ENCODE data around the gene CORO1C.

Gene CORO1C

DNA sequence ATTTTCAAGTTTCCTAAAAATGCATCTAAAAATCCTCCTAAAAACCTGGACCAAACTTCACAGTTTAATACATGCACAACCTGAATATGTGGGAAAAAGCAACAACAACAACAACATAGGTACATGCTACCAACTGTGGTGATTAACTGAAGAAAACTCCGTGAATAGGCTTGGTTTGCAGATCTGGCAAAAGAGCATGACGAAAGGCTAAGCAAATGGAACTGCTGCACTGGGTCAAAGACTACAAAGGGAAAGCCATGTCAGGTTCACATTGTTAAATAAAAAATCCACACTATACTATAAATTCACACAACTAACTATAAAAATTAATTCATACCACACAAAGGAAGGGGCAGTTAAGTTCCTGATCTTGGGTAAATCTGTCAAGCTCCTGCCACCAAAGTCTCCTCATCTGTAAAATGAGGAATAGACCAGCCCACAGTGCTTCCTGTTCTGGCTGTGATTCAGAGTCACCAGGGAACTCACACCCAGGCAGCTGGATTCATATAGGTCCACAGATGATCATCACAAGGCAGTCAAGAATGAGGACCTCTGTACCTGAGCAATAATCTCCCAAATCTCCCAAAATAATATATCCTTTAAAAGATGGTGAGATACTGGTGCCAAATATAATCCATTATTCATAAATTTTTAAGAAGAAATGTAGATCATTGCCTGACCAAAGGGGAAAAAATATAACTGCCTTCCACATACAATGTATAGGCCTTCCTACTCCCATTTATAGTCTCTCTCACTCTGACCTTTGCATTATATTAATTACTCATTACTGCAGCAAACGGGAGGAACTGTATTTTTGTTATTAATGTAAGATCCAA, 7.0 kb downstream of the CORO1C start:
- TF ChIP-seq, protein P1, sequence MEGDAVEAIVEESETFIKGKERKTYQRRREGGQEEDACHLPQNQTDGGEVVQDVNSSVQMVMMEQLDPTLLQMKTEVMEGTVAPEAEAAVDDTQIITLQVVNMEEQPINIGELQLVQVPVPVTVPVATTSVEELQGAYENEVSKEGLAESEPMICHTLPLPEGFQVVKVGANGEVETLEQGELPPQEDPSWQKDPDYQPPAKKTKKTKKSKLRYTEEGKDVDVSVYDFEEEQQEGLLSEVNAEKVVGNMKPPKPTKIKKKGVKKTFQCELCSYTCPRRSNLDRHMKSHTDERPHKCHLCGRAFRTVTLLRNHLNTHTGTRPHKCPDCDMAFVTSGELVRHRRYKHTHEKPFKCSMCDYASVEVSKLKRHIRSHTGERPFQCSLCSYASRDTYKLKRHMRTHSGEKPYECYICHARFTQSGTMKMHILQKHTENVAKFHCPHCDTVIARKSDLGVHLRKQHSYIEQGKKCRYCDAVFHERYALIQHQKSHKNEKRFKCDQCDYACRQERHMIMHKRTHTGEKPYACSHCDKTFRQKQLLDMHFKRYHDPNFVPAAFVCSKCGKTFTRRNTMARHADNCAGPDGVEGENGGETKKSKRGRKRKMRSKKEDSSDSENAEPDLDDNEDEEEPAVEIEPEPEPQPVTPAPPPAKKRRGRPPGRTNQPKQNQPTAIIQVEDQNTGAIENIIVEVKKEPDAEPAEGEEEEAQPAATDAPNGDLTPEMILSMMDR (IDR thresholded peaks at IDR 0.05; ENCODE audit: low read length, missing control alignments) = no peak
- no peak overlapping the region for H3K4me3 ChIP-seq (replicated peaks; ENCODE audit: low read depth, low read length)

DNA sequence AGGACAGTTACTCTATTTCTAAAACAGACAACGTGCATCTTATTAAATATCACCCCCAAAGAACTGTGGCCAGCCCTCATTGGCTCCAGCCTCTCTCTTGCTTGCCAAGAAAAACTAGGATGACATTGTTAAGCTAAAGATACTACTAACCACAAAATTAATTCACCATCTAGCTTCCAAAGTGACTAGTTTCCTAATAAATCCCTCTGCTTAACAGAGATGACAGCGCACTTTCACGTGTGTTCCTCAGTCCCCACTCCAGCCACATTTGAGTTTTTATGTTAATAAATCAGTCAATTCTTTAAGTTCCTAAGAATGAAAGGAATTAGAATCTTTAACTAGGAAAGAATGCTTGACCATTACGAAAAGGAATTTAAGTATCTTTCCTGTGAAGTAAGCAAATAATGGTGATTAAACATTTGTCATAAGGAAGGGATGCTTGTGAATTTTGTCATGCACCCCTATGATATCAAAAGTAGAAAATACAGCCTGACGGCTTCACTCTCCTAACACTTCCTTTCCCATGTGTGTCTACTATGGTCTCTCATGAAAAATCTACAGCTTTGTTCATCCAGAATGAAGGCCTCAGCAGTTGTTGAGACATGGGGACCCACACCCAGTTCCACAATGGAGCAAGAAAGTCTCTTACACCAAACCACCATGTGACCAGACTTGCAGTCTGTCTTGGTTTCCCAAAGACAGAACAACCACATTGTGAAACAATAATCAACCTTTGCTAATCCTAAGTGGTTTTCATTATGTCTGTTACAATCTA, 8.1 kb downstream of the CORO1C start:
- TF ChIP-seq, protein P1 (IDR thresholded peaks at IDR 0.05; ENCODE audit: low read length, missing control alignments) = no peak
- no peak overlapping the region for H3K4me3 ChIP-seq (replicated peaks; ENCODE audit: low read depth, low read length)
- peak; percentile 82 for DNase-seq (ENCODE audit: low read depth)

More for the DNA sequence above, 7.0 kb downstream of the CORO1C start:
- DNase-seq (ENCODE audit: low read depth) = peak; percentile 41

DNA sequence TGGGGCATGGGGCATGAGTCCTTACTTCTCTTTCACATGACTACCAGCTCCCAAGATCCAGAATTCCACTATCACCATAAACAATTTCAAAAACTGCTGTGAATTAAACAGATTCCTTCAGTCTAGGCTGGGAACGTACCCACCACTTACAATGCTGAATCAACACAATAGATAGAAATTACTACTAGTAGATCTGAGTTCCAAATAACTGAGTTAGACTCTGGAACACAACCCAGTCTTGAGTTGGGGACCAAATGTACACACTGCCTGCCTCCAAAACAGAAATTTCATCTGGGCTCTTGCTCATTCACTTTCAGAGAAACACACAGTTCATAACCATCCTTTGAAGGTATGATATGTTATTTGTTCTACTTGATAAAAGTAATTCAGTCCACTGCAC, 8.9 kb downstream of the CORO1C start:
- H3K4me3 ChIP-seq (replicated peaks; ENCODE audit: low read depth, low read length) = no peak overlapping the region
- TF ChIP-seq, protein P1 (IDR thresholded peaks at IDR 0.05; ENCODE audit: low read length, missing control alignments) = no peak

GRCh38 chr12:108721824-108722223, 9.5 kb downstream of the CORO1C start:
- TF ChIP-seq, protein P1 (IDR thresholded peaks at IDR 0.05; ENCODE audit: low read length, missing control alignments) = no peak
- DNase-seq (ENCODE audit: low read depth) = no peak
- no peak overlapping the region for H3K4me3 ChIP-seq (replicated peaks; ENCODE audit: low read depth, low read length)

More for the DNA sequence above, 8.9 kb downstream of the CORO1C start:
- no peak for DNase-seq (ENCODE audit: low read depth)

DNA sequence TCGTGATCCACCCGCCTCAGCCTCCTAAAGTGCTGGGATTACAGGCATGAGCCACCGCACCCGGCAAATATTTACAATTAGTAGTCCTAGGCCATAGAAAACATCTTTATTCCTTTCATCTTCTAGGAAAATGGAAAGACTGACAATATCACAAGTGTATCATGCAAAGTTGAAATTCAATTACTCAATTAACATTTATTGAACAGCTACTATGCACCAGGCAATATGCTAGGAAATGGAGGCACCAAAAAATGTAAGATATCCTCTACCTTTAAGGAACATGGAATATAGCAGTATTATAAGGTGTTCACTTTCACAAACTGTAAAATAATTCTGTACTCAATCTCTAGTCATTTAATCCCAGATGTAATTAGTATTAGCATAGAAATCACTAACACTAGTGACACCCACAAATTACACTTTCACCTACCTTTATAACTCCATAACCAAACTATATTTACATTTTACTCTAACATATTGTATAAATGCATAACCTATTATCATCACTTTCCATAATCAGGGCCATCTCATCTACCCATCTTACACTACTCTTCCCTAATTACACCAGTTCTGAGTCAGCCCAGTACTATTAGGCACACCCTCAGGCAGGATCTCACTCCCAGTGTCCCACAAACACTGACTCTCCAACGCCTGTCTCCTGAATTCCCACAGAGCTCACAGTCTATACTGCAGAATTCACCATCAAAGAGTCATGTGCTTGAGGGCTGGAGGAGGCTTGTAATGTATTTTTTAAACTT, 10.4 kb downstream of the CORO1C start:
- peak; percentile 37 for DNase-seq (ENCODE audit: low read depth)
- TF ChIP-seq, protein P1 (IDR thresholded peaks at IDR 0.05; ENCODE audit: low read length, missing control alignments) = no peak
- no peak overlapping the region for H3K4me3 ChIP-seq (replicated peaks; ENCODE audit: low read depth, low read length)

DNA sequence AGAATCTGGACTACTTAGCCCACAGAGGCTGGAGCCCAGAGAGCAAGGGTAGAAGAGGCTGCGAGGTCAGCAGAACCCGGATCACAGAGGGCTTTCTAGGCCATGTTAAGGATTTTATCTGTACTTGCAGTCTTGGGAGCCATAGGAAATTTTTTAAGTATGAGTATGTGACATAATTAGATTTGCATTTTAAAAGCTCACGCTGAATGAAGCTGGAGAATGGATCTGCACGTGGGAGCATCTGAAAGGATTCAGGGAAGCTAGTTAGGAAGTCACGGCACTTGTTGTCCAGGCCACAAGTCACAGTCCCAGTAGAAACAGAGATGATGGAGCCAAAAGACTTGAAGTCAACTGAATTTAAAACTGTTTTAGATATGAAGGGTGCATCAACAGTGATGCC, 14.1 kb downstream of the CORO1C start:
- TF ChIP-seq, protein P1 (IDR thresholded peaks at IDR 0.05; ENCODE audit: low read length, missing control alignments) = no peak
- no peak overlapping the region for H3K4me3 ChIP-seq (replicated peaks; ENCODE audit: low read depth, low read length)
- DNase-seq (ENCODE audit: low read depth) = no peak
